SKM-1 treated with dmso at 0.1 percent for 144 hours (cell line): ENCODE data around the gene MCAM.

Experiments used
- DNase-seq: peaks from one replicate; lab custom pipeline; 2025; ENCODE audit not compliant: unreplicated experiment; lab: John Stamatoyannopoulos, UW

The MCAM gene

GRCh38 chr11:119332111-119332765 lies 15.3 kb upstream of the MCAM start:
- DNase-seq, result no peak

GRCh38 chr11:119330237-119330636 lies 13.3 kb upstream of the MCAM start:
- no peak for DNase-seq

DNA sequence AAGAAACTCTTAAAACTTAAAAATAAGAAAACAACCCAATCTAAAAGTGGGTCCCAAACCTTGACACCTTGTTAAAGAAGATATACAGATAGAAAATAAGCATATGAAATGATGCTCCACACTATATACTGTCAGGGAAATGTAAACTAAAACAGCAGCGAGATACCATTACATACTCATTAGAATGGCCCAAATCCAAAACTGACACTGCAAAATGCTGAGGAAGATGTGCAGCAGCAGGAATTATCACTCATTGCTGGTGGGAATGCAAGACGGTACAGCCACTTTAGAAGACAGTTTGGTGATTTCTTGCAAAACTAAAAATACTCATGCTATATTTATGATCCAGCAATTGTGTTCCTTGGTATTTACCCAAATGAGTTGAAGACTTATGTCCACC lies 12.4 kb upstream of the MCAM start:
- DNase-seq, result no peak

DNA sequence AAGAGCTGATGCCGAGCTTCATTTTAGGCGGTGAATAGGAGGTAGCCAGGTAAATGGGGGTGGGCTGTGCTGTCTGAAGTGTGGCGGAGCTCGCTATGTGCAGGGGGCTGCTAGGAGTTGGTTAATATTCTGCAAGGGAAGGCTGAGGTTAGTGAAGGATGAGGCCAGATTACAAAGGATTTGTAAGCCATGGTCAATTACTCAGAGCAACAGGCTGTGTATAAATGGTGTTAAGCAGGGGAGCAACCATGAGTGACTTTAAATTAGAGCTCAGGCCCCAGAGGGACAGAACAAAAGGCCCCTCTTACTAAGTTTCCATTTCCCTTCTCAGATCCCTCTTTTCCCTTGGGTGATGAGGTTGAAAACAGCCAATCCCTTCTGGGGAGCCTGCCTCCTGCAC lies 7.3 kb upstream of the MCAM start:
- no peak for DNase-seq

- DNase-seq, result peak; percentile 45
These were observed 6.7 kb upstream of the MCAM start for GRCh38 chr11:119323532-119324033.

DNA sequence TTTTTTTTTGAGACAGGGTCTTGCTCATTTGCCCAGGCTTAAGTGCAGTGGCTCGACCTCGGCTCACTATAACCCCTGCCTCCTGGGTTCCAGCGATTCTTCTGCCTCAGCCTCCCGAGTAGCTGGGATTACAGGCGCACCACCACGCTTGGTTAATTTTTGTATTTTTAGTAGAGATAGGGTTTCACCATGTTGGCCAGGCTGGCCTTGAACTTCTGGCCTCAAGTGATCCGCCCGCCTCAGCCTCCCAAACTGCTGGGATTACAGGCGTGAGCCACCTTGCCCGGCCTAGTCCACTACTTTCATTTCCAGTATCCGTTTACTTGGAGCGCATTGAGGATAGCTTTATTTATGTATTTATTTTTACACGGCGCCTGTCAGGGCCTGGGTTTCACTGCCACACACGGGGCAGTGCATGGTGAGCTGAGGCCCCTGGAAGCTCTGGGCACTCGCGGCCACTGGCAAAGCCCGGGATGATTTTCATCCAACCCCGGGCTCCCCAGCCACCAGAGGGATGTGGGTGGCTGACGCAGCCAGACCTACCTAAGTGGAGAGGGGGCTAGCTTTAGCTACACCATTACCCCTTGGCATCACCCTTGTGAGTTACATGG lies 6.1 kb upstream of the MCAM start:
- DNase-seq, result no peak

DNA sequence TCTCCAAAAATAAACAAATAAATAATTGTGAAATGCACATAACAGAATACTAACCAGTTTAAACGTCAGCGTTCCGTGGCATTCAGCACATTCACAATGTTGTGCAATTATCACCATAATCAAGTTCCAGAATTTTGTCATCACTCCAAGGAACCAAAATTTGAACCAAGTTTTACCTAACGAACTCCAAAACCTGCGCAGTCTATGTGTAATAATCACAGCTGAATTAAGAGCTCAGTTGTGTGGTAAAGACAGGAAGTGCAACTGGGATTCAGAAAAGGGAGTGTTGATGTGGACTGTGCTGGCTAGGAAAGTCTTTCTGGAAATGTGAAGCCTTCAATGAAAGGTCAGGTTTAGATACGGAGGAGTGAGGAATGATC lies 5.4 kb upstream of the MCAM start:
- peak; percentile 8 for DNase-seq

DNA sequence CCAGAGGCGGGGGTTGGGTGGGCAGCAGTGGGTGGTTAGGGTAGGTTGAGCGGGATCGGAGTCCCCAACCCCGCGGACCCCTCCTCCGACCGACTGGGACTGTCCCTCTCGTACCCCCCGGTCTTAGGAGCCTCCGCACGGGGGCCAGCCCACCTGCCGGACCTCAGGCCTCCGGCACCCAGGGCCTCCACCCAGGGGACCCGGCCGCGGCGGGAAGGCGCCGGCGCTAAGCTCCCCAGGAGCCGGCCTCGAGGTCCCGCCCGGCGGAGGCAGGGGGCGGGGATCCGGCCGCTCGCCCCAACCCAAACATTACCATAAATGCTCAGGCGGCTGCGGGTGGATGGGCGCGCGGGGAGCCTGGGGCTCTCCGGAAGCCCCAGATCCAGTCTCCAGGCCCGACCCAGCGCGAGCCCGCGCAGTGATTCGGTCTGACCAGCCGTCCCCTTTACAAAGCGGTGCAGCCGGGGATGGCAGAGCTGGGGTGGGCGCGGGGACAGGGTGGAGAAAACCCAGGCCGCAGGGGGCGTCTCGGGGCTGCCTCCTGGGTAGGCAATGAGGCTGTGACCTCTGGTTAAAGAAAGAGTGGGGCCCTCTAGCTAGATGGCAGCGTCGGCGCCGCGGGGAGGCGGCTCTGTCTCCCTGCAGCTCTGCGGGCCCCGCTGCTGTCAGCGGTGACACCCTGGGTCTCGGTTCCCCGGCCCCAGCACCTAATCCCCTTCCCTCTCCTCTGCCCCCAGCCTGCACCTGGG lies 4.0 kb upstream of the MCAM start:
- no peak for DNase-seq

DNA sequence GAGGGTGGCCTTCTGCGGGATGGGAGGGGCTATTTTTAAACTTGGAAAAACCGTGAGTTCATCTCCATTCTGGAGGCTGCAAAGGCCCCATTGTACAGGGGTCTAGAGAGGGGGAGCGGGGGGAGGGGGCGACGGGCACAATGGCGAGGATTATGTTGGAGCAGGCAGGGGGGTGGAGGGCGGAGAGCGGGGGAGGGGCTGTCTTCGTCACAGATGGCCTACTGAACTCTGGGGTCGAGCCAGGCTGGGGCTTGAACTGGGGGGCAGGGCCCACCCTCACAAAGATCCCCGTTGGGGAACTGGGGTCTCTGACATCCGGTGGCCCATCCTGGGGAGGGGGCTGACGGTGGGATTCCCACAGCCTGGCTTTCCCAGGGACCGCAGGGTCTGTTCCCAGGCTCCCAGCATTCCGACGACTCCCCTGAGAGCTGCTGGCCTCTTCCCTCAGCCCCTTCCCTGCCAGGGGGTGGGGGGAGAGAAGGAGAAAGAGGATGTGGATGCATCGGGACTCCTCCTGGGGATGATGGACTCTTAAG lies 3.4 kb upstream of the MCAM start:
- no peak for DNase-seq

- DNase-seq, result no peak
These were observed 2.8 kb upstream of the MCAM start for GRCh38 chr11:119319700-119320239.

- no peak for DNase-seq
These were observed 2.3 kb upstream of the MCAM start for GRCh38 chr11:119319136-119319699.

DNA sequence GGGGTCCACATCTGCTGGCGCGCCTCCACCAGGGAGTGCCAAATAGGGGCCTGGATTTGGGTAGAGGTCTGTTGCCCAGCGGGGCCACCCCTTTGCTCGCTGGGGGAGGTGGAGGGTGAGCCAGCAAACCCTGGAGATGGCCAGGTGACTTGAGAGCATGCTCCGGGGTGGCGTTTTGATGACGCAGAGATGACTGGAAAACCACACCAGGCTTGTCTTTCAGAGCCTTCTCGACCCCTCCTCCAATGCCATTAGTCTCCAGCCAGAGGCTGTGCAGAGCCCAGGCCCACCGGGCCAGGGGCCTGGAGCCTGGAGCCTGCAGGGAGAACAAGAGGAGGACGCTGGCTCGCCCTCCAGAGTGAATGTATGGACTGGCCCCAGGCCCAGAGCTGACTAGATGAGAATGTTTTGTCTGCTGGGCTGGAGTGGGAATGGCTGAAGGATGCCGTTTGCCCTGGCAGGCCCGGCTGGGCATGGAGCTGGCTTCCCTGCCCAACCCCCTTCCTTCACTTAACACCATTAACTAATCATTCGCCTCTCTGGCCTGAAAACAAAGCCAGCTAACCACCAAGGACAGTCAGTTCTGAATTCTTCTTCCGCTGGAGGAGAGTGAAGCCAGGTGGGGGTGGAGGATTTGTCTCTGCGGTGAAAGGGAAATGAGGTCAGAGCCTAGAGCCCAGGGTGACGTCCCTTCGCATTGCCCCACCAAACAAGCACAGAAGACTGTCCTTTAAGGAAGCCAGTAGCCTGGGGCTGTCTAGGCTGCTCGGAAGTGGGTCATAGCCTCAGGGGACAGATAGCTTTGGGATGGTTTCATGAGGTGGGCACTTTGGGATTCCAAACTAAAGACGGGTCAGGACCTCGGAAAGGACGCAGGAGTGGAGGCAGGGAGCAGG lies 1.6 kb upstream of the MCAM start:
- no peak for DNase-seq

DNA sequence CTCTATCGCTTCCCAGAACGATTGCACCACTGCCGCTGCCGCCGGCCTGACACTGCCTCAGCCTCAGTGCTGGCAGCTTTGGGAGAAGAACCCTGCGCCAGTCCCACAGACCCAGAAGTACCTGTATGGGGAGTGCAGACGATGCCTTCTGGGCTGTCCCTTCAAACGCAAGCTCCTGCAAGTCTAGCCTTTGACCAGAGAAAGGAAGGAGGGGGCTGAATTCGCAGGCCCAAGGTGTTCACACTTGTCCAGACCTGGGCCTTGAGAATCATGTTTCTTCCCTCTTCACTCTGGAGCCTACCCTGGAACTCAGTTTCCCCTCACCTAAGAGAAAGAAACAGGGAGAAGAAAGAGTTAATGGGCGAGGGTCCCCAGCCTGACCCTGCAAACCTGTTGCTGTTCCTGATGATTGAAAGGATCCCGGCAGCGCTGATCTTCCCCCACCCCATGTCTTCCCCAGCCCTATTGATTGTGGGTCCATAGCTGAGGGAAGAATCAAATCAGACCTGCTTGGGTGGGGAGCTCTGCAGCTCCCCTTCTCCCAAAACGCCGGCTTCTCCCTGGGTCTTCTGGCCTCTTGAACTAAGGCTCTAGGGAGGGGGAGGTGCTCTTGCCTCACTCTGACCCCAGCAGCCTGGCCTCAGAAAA lies 786 bp upstream of the MCAM start:
- DNase-seq, result no peak

- no peak for DNase-seq
These were observed 758 bp downstream of the MCAM start for GRCh38 chr11:119316016-119316728.

DNA sequence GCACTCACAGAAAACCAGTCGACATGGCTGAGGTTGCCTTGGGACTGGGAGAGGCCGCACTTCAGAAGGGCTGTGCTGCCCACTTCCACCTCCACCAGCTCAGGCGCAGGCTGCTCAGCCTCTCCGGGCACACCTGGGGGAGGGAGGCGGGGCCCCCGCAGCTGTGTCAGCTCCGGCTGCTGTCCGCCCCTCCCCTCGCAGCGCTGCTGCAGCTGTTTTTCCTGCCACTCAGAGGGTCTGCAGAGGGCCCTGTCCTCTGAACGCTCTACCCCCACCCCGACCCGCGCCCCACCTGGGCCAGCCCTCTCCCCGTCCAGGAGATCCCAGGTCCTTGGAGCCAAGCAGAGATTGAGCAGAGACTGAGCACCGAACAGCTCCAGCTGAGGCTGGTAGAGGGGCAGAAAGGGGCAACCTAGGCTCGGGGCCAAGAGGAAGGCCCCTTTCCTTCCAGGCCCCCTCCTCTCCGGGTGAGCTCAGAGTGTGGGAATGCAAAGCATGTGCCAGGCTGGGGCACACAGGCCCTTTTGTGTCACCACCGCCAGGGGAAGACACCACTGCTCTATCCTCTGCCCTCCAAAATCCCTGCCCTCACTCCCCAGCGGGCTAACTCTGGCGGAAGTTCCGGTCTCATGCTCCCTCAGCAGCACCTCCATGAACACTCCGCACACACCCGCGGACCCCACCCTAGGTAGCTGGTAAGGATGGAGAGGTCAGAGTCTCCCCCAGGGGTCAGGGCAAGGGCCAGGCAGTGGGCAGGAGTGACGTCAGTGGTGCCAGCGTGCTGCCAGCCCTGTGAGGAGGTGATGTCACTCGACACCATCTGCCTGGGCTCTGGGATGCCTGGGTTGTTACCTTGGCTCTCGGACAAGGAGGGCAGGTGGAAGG lies 1.6 kb downstream of the MCAM start:
- no peak for DNase-seq

- no peak for DNase-seq
These were observed 2.2 kb downstream of the MCAM start for GRCh38 chr11:119314726-119315125.

- no peak for DNase-seq
These were observed 6.3 kb downstream of the MCAM start for GRCh38 chr11:119310682-119311052.

DNA sequence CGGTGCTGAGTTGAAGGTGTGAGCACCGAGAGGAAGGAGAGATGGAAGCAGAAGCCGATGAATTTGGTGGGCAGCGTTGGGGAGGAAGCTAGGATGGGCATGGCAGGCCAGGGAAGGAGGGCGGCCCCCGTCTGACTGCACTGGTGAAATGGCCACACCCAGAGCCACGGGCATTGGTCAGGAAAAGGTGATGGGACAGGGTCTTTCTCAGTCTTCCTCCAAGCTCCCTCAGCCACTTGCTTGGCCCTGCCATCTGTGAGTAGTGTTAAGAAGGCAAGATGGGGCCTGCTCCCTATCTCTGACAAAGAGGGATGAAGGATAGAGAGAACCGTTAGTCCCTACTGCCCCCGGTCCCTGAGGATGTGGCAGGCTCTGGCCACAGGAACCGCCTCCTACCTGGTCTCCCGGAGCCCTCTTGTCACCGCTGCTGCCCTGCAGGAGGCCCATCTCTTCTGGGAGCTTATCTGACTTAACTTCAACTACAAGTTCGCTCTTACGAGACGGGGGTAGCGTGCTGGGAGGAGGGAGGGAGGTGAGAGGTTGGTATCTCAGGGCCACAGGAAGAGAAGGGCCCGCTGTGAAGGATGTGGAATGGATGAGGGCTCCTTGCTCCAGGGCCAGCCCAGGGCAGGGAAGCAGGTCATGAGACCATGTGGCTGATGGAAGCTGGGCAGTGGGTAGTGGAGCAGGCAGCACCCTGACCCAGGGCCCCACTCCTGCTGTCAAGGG lies 6.8 kb downstream of the MCAM start:
- no peak for DNase-seq
